MG63 (cell line): ENCODE results near the gene GRIN2A. TPM values are rescaled to one million over a fixed set of nuclear protein-coding genes. Genes with fewer than 3 reads are reported as not detected.

Source experiments
- DNase-seq: peaks from one replicate; pipeline ENCODE4 v3.0.0-alpha.2; 2020
- H3K27me3 ChIP-seq: fragments of 250-450 bp; sonication (Bioruptor Pico); 2 replicates; pipeline ENCODE4 v1.5.1; 2020; ENCODE audit warnings: mild to moderate bottlenecking, moderate library complexity
- H3K36me3 ChIP-seq: fragments of 250-450 bp; sonication (Bioruptor Pico); 2 replicates; pipeline ENCODE4 v1.5.1; 2020; ENCODE audit warnings: mild to moderate bottlenecking, moderate library complexity
- H3K4me3 ChIP-seq: fragments of 250-450 bp; sonication (Bioruptor Pico); 2 replicates; pipeline ENCODE4 v1.5.1; 2020; ENCODE audit warnings: mild to moderate bottlenecking, moderate library complexity
- H3K9me3 ChIP-seq: fragments of 250-450 bp; sonication (Bioruptor Pico); 2 replicates; pipeline ENCODE4 v1.5.1; 2020; ENCODE audit warnings: mild to moderate bottlenecking, moderate library complexity
- total RNA-seq: library from RNA; depleted of rRNA; stranded (reverse); fragments of >200 nt; shearing (Covaris generic); gene quantifications from 2 replicates; pipeline ENCODE4 v1.2.3, GENCODE V29; 2014; ENCODE audit warnings: low replicate concordance

Gene GRIN2A
- total RNA-seq, 1 experiment from 2014 or later: not detected

DNA sequence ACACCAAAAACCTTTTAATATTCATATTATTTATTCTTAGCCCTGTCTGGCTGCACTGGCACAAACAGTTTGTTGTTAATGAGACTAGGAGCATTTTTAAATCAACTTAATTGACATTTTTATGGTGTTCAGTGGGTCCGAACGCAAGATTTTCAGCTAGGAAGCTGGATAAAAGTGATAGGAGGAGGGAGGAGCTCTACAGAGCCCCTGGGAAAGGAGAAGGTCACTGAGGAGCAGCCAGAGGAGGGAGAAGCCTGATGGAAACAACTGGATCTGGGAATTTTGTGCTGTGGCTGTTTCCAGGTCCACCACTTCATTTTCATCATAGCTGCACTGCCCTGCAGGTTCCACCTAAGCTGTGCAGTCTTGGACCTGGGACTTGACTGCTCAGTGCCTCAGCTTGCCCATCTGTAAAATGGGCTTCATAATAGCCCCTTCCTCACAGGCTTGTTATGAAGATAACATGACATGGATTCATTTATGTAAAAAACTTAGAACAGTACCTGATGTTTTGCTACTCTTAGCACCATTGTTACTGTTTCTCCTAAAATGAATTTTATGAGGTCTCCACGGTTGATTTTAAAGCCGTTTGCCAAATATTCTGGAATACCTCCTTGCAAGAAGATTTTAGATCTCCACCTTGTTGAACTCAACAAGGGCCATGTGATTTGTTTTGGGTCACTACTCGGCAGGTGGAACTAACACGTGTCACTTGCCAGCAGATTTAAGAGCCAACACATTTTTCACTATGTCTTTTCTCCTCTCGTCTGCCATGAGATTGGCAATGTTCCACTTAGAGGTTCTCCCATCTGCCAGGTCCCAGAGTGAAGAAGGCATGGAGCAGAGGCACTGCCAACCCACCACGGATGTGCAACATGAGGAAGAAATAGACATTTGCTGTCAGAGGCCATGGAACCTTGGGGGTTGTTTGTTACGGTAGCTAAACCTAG, 18.7 kb upstream of the GRIN2A start:
- no peaks in the 10 kb centered on the region for H3K9me3 ChIP-seq
- no peaks in the 10 kb centered on the region for H3K36me3 ChIP-seq
- DNase-seq: no peak
- no peak overlapping the region for H3K4me3 ChIP-seq
- peaks cover 2% of the 10 kb centered on the region for H3K27me3 ChIP-seq

GRCh38 chr16:10196999-10197398, 14.8 kb upstream of the GRIN2A start:
- H3K9me3 ChIP-seq: no peaks in the 10 kb centered on the region
- H3K4me3 ChIP-seq: no peak overlapping the region
- H3K27me3 ChIP-seq: peaks cover 2% of the 10 kb centered on the region
- no peak for DNase-seq
- H3K36me3 ChIP-seq: no peaks in the 10 kb centered on the region

DNA sequence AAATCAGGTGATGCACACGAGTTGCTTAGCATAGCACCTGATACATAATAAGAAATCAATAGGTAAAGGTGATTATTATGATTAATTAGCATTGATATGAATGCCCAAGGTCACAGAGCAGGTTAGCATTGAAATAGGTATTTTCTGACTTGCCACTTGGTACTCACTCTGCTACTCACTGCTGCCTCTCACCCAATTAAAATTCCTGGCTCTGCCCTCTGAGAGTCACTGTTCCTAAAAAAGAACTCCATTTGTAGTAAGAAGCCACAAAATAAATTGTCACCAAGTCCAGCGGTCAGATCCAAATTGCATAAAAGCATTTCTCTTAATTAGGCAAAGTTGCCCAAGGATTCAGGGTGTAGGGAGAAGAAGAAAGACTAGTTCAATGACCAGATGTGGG, 8.9 kb upstream of the GRIN2A start:
- DNase-seq: no peak
- H3K27me3 ChIP-seq: no peaks in the 10 kb centered on the region
- H3K36me3 ChIP-seq: no peaks in the 10 kb centered on the region
- no peaks in the 10 kb centered on the region for H3K9me3 ChIP-seq
- H3K4me3 ChIP-seq: no peak overlapping the region

DNA sequence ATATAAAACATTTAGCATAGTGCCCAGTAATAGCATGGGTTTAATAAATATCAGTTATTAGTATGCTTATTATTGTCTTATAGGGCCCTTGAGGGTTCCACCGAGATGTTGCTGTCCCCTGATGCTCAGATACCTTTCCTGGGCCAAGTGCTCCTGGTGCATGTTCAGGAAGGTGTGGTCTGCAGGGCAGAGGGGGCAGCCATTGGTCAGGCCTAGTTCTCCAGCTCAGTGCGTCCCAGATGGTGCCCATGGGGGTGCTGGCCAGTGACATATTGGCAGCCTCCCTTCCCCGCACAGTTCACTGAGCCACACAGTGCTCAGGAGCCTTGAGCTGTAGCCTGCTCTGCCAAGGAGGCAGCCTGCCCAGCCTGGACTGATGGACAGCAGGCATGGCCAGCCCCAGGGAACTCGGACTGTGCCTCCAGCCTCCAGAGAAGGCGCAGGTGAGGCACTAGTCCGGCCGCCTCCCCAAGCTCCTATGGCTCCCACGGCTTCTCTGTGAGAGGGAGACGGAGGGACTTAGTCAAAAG, 7.7 kb upstream of the GRIN2A start:
- no peak for DNase-seq
- Histone ChIP-seq H3K27me3 (no peaks in the 10 kb centered on the region), H3K36me3 (no peaks in the 10 kb centered on the region), H3K9me3 (no peaks in the 10 kb centered on the region), H3K4me3 (no peak overlapping the region)

- Histone ChIP-seq H3K9me3 (no peaks in the 10 kb centered on the region), H3K36me3 (no peaks in the 10 kb centered on the region), H3K4me3 (no peak overlapping the region), H3K27me3 (peaks cover 6% of the 10 kb centered on the region)
- no peak for DNase-seq
Measured at GRCh38 chr16:10188236-10188635, 6.0 kb upstream of the GRIN2A start.

GRCh38 chr16:10181196-10182162, 749 bp downstream of the GRIN2A start:
- Histone ChIP-seq H3K36me3 (no peaks in the 10 kb centered on the region), H3K9me3 (no peaks in the 10 kb centered on the region), H3K27me3 (peaks cover 22% of the 10 kb centered on the region), H3K4me3 (no peak overlapping the region)
- peak; percentile 68 for DNase-seq

DNA sequence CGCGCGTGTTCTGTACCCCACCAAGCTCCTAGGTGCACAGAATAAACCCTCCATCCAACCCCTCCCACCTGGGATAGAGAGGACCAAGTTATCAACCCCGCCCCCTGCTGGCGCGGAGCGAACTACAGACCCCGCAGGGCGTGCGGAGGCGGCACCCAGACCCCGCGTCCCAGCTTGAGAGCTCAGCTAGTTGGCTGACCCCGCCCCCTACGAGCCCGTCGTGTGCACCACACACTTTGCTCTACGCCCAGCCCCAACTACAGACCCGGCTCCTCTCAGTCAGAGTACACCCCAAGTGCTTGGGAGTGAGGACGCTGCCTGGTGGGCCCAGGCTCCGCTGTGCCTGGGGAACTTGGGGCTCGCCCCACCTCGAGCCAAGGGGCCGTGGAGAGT, 1.5 kb downstream of the GRIN2A start:
- Histone ChIP-seq H3K36me3 (no peaks in the 10 kb centered on the region), H3K27me3 (peaks cover 22% of the 10 kb centered on the region), H3K9me3 (no peaks in the 10 kb centered on the region), H3K4me3 (no peak overlapping the region)
- DNase-seq: no peak

DNA sequence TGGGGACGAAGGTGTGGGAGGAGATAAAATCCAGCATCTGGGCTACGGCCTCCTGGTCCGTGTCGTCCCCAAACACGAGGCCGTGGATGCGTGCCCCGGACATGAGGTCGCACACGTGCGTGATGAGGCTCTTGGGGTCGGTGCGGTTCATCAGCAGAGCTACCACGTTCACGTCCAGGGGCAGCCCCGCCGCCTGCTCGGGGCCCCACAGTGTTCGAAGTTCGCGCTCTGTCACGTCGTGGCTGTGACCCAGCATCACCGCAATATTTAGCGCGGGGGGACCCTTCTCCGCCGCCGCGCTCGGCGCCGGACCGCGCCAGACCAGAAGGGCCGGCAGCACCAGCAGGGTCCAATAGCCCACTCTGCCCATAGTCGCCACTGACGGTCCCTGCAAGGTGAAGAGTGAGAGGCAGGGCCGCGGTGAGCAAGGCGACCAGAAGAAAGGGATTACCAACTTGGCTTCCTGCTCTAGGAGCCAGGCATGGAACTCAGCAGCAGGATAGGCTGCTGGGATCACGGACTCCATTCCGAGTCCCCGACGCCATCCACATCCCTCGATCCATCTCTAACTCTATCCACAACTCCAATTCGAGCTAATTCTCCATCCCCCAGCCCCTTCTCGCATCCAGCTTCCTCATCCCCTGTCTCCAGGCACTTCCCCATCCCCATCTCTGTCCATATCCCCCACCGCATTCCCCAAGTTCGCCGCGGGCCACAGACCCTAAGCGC, 2.0 kb downstream of the GRIN2A start:
- no peaks in the 10 kb centered on the region for H3K9me3 ChIP-seq
- DNase-seq: no peak

GRCh38 chr16:10178526-10178925, 3.7 kb downstream of the GRIN2A start:
- DNase-seq: no peak
- H3K4me3 ChIP-seq: no peak overlapping the region
- H3K27me3 ChIP-seq: peaks cover 19% of the 10 kb centered on the region
- no peaks in the 10 kb centered on the region for H3K36me3 ChIP-seq
- peaks cover 2% of the 10 kb centered on the region; the same call in 1 of the 2 replicates for H3K9me3 ChIP-seq

More for the DNA sequence above, 2.0 kb downstream of the GRIN2A start:
- Histone ChIP-seq H3K4me3 (no peak overlapping the region), H3K36me3 (no peaks in the 10 kb centered on the region), H3K27me3 (peaks cover 22% of the 10 kb centered on the region)

GRCh38 chr16:10178080-10178479, 4.1 kb downstream of the GRIN2A start:
- DNase-seq: peak; percentile 28
- H3K4me3 ChIP-seq: no peak overlapping the region
- H3K27me3 ChIP-seq: peaks cover 15% of the 10 kb centered on the region
- peaks cover 2% of the 10 kb centered on the region; the same call in 1 of the 2 replicates for H3K9me3 ChIP-seq
- no peaks in the 10 kb centered on the region for H3K36me3 ChIP-seq

GRCh38 chr16:10172848-10173655, 9.2 kb downstream of the GRIN2A start:
- Histone ChIP-seq H3K9me3 (peaks cover 2% of the 10 kb centered on the region; the same call in 1 of the 2 replicates), H3K4me3 (no peak overlapping the region), H3K36me3 (no peaks in the 10 kb centered on the region), H3K27me3 (no peaks in the 10 kb centered on the region)
- DNase-seq: peak; percentile 67

- Histone ChIP-seq H3K27me3 (no peaks in the 10 kb centered on the region), H3K36me3 (no peaks in the 10 kb centered on the region), H3K9me3 (peaks cover 2% of the 10 kb centered on the region; the same call in 1 of the 2 replicates), H3K4me3 (no peak overlapping the region)
- peak; percentile 67 for DNase-seq
Measured at GRCh38 chr16:10171221-10171620, 11.0 kb downstream of the GRIN2A start.

- peak; percentile 49 for DNase-seq
- no peaks in the 10 kb centered on the region for H3K27me3 ChIP-seq
- H3K36me3 ChIP-seq: no peaks in the 10 kb centered on the region
Measured at GRCh38 chr16:10169904-10170410, 12.3 kb downstream of the GRIN2A start.

DNA sequence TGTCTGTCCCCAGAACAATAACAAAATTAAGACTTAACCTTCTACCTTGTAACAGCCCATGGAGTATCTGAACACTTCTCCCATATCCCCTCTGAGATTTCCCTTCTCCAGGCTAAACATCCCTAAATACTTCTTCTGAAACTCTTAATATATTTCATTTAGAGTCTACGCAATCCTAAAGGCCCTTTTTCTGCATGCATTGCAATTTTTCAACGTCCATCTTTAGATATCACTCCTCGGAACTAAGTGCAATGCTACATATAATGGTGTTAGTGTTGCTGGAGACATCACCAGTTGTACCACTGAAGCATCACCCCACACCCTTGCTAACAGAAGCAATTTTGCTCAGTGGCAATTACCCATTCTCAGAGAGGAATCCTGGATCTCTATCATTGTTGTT, 13.2 kb downstream of the GRIN2A start:
- Histone ChIP-seq H3K9me3 (no peaks in the 10 kb centered on the region; the same call in 1 of the 2 replicates), H3K4me3 (no peak overlapping the region), H3K36me3 (no peaks in the 10 kb centered on the region), H3K27me3 (no peaks in the 10 kb centered on the region)
- no peak for DNase-seq

More at GRCh38 chr16:10169904-10170410, 12.3 kb downstream of the GRIN2A start:
- Histone ChIP-seq H3K9me3 (peaks cover 2% of the 10 kb centered on the region; the same call in 1 of the 2 replicates), H3K4me3 (no peak overlapping the region)

DNA sequence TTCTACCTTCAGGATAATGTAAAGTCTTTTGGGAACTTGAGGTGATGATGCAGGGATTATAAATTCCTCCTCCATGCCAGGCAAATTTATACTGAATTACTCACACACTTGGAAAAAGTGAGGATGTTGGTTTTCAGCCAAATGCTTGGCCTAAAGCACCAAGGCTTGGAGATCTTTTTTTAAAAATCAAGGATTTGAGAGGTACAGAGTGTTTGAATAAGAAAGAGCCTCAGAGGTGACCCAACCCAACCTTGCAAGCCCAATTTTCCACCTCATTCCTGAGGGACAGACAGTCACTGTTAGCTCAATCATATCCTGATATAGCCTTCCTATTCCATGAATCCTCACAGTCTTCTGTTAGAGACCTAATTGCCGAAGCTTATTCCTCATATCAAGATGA, 14.0 kb downstream of the GRIN2A start:
- no peaks in the 10 kb centered on the region; the same call in 1 of the 2 replicates for H3K9me3 ChIP-seq
- no peak overlapping the region for H3K4me3 ChIP-seq
- H3K36me3 ChIP-seq: no peaks in the 10 kb centered on the region
- DNase-seq: peak; percentile 49
- H3K27me3 ChIP-seq: no peaks in the 10 kb centered on the region
